GM12878 (cell line): ENCODE data around the gene TMEM53. TPM values are rescaled to one million over a fixed set of nuclear protein-coding genes. Genes with fewer than 3 reads are reported as not detected.
A peak's percentile ranks its signal among the peaks of the same experiment; 100 is the strongest.

Experiments used
- CREM ChIP-seq: IDR thresholded peaks from 2 replicates; pipeline ENCODE4 v1.6.1; 2014; ENCODE audit warnings: antibody characterized with exemption, low read depth
- EP300 ChIP-seq, 2 experiments: fragments of 150-350 bp in 1 of 2; IDR thresholded peaks; 2 replicates each; pipeline ENCODE4 v1.6.1; 2011 to 2012; ENCODE audit warnings: low read depth in 2 of 2, low read length in 2 of 2, borderline replicate concordance in 1 of 2, improper control_type of control experiment in 1 of 2, inconsistent platforms in 1 of 2; ENCODE audit not compliant: control insufficient read depth in 1 of 2
- FOXM1 ChIP-seq: IDR thresholded peaks from 2 replicates; pipeline ENCODE4 v1.6.1; 2012; ENCODE audit warnings: low read depth, mild to moderate bottlenecking, inconsistent platforms, low read length, moderate library complexity
- HCFC1 ChIP-seq: fragments of 150-350 bp; IDR thresholded peaks from 2 replicates; pipeline ENCODE4 v1.6.1; 2014; ENCODE audit warnings: low read length
- KAT2A ChIP-seq: conservative IDR thresholded peaks from 2 replicates; pipeline ENCODE4 v1.6.1; 2011; ENCODE audit warnings: low read depth, low read length; ENCODE audit not compliant: control insufficient read depth
- LARP7 ChIP-seq: fragments of 450-650 bp; IDR thresholded peaks from 2 replicates; pipeline ENCODE4 v1.6.1; 2017; ENCODE audit warnings: mild to moderate bottlenecking
- MYB ChIP-seq: fragments of 150-350 bp; IDR thresholded peaks from 2 replicates; pipeline ENCODE4 v1.6.1; 2014; ENCODE audit warnings: mild to moderate bottlenecking, low read depth, low read length, borderline replicate concordance
- MYC ChIP-seq: IDR thresholded peaks from 2 replicates; pipeline ENCODE4 v1.6.1; 2011; ENCODE audit warnings: mild to moderate bottlenecking, low read length, moderate library complexity, inconsistent platforms; ENCODE audit not compliant: insufficient read depth, insufficient replicate concordance, insufficient read length, severe bottlenecking
- NFXL1 ChIP-seq: fragments of 450-650 bp; IDR thresholded peaks from 2 replicates; pipeline ENCODE4 v1.6.1; 2017; ENCODE audit warnings: antibody characterized with exemption, mild to moderate bottlenecking, borderline replicate concordance
- NKRF ChIP-seq: fragments of 450-650 bp; conservative IDR thresholded peaks from 2 replicates; pipeline ENCODE4 v1.6.1; 2017; ENCODE audit warnings: mild to moderate bottlenecking, moderate library complexity
- NR2C2 ChIP-seq: IDR thresholded peaks from 2 replicates; pipeline ENCODE4 v1.6.1; 2011; ENCODE audit warnings: borderline replicate concordance, low read depth; ENCODE audit not compliant: control insufficient read depth, insufficient read length
- PBX3 ChIP-seq: IDR thresholded peaks from 2 replicates; pipeline ENCODE4 v1.6.1; 2011; ENCODE audit warnings: mild to moderate bottlenecking, low read depth, low read length, moderate library complexity; ENCODE audit not compliant: insufficient replicate concordance
- PKNOX1 ChIP-seq: fragments of 450-650 bp; IDR thresholded peaks from 2 replicates; pipeline ENCODE4 v1.6.1; 2016; ENCODE audit warnings: mild to moderate bottlenecking
- POLR2A ChIP-seq: IDR thresholded peaks from 2 replicates; pipeline ENCODE4 v1.6.1; 2011; ENCODE audit warnings: low read depth, mild to moderate bottlenecking, low read length
- POLR2AphosphoS5 ChIP-seq: IDR thresholded peaks from 2 replicates; pipeline ENCODE4 v1.6.1; 2011; ENCODE audit warnings: mild to moderate bottlenecking, low read length, inconsistent platforms
- RAD21 ChIP-seq: IDR thresholded peaks from 2 replicates; pipeline ENCODE4 v1.6.1; 2011; ENCODE audit warnings: mild to moderate bottlenecking, low read depth, low read length, moderate library complexity; ENCODE audit not compliant: insufficient read depth
- RBBP5 ChIP-seq: fragments of 200-600 bp; sonication (generic); conservative IDR thresholded peaks from 2 replicates; pipeline ENCODE4 v1.6.1; 2016
- SMC3 ChIP-seq: IDR thresholded peaks from 2 replicates; pipeline ENCODE4 v1.6.1; 2011; ENCODE audit warnings: low read length, improper control_type of control experiment, borderline replicate concordance
- SREBF2 ChIP-seq: IDR thresholded peaks from 2 replicates; pipeline ENCODE4 v1.6.1; 2012; ENCODE audit warnings: mild to moderate bottlenecking, low read length
- ZNF207 ChIP-seq: fragments of 450-650 bp; IDR thresholded peaks from 2 replicates; pipeline ENCODE4 v1.6.1; 2014; ENCODE audit warnings: antibody characterized with exemption, mild to moderate bottlenecking, borderline replicate concordance
- ZNF592 ChIP-seq: fragments of 450-650 bp; IDR thresholded peaks from 2 replicates; pipeline ENCODE4 v1.6.1; 2017; ENCODE audit warnings: mild to moderate bottlenecking, moderate library complexity
- ZNF622 ChIP-seq: fragments of 450-650 bp; IDR thresholded peaks from 2 replicates; pipeline ENCODE4 v1.6.1; 2017; ENCODE audit warnings: mild to moderate bottlenecking, inconsistent platforms
- polyA plus RNA-seq, 11 experiments: library from polyadenylated mRNA; depleted of rRNA in 4 of 11; unstranded in 6 of 11; stranded (reverse) in 5 of 11; fragments of >200 nt; fragmentation: Nextera tagmentation in 4 of 11; fragmentation: Illumina TruSeq in 1 of 11; extraction: Ambion mirVana in 4 of 11; extraction: Trizol in 1 of 11; gene quantifications; 1 replicate in 1 of 11; 2 replicates in 10 of 11; pipeline versions ENCODE4 v1.2.1 to v1.2.3, GENCODE V29; 2011 to 2016; ENCODE audit warnings: inconsistent platforms in 2 of 11, missing spikeins in 2 of 11, low read depth in 1 of 11
- total RNA-seq, 4 experiments: library from RNA; depleted of rRNA in 3 of 4; stranded (reverse); fragments of >200 nt in 3 of 4; fragmentation: Illumina TruSeq in 1 of 4; extraction: Trizol in 1 of 4; gene quantifications; 2 replicates each; pipeline versions ENCODE4 v1.2.1 to v1.2.3, GENCODE V29; 2013 to 2021

TMEM53 gene
- total and polyA plus RNA-seq, 10 of the 15 experiments (the other 5 are each of a cell fraction or from before 2014, with no cell fraction given) = 3.1 to 23.9 (median 11.1) TPM

GRCh38 chr1:44721485-44722361 is 47.4 kb upstream of the TMEM53 start (continued):
- TF ChIP-seq NKRF (peak; percentile 85; the same call in 1 of the 2 replicates), RAD21 (peak; percentile 18; the same call in 1 of the 2 replicates), CREM (peak; percentile 96), EP300 (IDR thresholded peaks at IDR 0.05; ENCODE audit: borderline replicate concordance in 1 of 2, control insufficient read depth in 1 of 2, low read depth in 2 of 2, low read length in 2 of 2) (no peak), POLR2A (peak; percentile 97), ZNF622 (no peak), PKNOX1 (peak; percentile 61), HCFC1 (peak; percentile 80), LARP7 (peak; percentile 97), NFXL1 (no peak), NR2C2 (no peak), POLR2AphosphoS5 (peak; percentile 100), MYC (no peak), ZNF207 (peak; percentile 95; the same call in 1 of the 2 replicates), SREBF2 (no peak), KAT2A (peak; percentile 90), SMC3 (no peak), MYB (peak; percentile 87), PBX3 (peak; percentile 92), FOXM1 (peak; percentile 99), ZNF592 (peak; percentile 69; the same call in 1 of the 2 replicates), RBBP5 (no peak)
